Caco-2 (cell line): ENCODE results near the gene MRPL52. TPM values are rescaled to one million over a fixed set of nuclear protein-coding genes. Genes with fewer than 3 reads are reported as not detected.

ENCODE experiments used
- BruUV-seq: library from RNA; stranded (reverse); fragments of 400-500 nt; replicated peaks from 2 replicates; lab custom pipeline; 2021; lab: Mats Ljungman, UMichigan
- CTCF ChIA-PET: fragments of 300-600 bp; sonication (Branson Sonifier 250); formaldehyde crosslinking; loops from one replicate; lab custom pipeline; 2022; ENCODE audit warnings: antibody characterized with exemption; lab: Charles Lee
- POLR2A ChIA-PET: fragments of 300-600 bp; sonication (Branson Sonifier 250); formaldehyde crosslinking; loops from one replicate; lab custom pipeline; 2022; ENCODE audit warnings: antibody characterized with exemption; lab: Charles Lee
- DNase-seq, 2 experiments: peaks; one replicate each; pipeline versions ENCODE4 v3.0.0 to v3.0.0-alpha.2; 2020 to 2022
- H3K27me3 ChIP-seq: replicated peaks from 2 replicates; pipeline ENCODE4 v1.6.0; 2011; ENCODE audit warnings: low read length; ENCODE audit not compliant: control insufficient read depth, insufficient read depth
- H3K36me3 ChIP-seq: 2 replicates; pipeline ENCODE4 v1.5.1; 2011; ENCODE audit warnings: low read length; ENCODE audit not compliant: control insufficient read depth, insufficient read depth
- H3K4me1 ChIP-seq: fragments of 250-450 bp; sonication (Bioruptor Pico); 2 replicates; pipeline ENCODE4 v1.5.1; 2020; ENCODE audit warnings: mild to moderate bottlenecking
- H3K4me3 ChIP-seq: 2 replicates; pipeline ENCODE4 v1.5.1; 2011; ENCODE audit warnings: low read depth, mild to moderate bottlenecking, control low read depth, low read length
- H3K9me3 ChIP-seq: fragments of 250-450 bp; sonication (Bioruptor Pico); 2 replicates; pipeline ENCODE4 v1.5.1; 2020; ENCODE audit warnings: mild to moderate bottlenecking, moderate library complexity
- H3K27ac Mint-ChIP-seq: one replicate; pipeline ENCODE4 v1.8.0; 2022; ENCODE audit warnings: mixed read lengths; ENCODE audit not compliant: unreplicated experiment
- H3K27me3 Mint-ChIP-seq: one replicate; pipeline ENCODE4 v1.8.0; 2022; ENCODE audit warnings: mixed read lengths; ENCODE audit not compliant: insufficient read depth, unreplicated experiment
- H3K36me3 Mint-ChIP-seq: one replicate; pipeline ENCODE4 v1.8.0; 2022; ENCODE audit warnings: mild to moderate bottlenecking, mixed read lengths; ENCODE audit not compliant: insufficient read depth, unreplicated experiment
- H3K4me1 Mint-ChIP-seq: one replicate; pipeline ENCODE4 v1.8.0; 2022; ENCODE audit warnings: low read depth, mixed read lengths; ENCODE audit not compliant: unreplicated experiment
- H3K4me3 Mint-ChIP-seq: one replicate; pipeline ENCODE4 v1.8.0; 2022; ENCODE audit warnings: mild to moderate bottlenecking, moderate library complexity, mixed read lengths; ENCODE audit not compliant: unreplicated experiment
- H3K9me3 Mint-ChIP-seq: one replicate; pipeline ENCODE4 v1.8.0; 2022; ENCODE audit warnings: mixed read lengths; ENCODE audit not compliant: unreplicated experiment
- CTCF ChIP-seq, 2 experiments: fragments of 200-600 bp in 1 of 2; IDR thresholded peaks; 1 replicate in 1 of 2; 2 replicates in 1 of 2; pipeline versions ENCODE4 v1.5.1 to v1.8.0; 2011 to 2022; ENCODE audit warnings: antibody characterized with exemption in 1 of 2, control low read depth in 1 of 2, inconsistent platforms in 1 of 2, low read depth in 1 of 2, low read length in 1 of 2, mild to moderate bottlenecking in 1 of 2, moderate library complexity in 1 of 2; ENCODE audit not compliant: insufficient read depth in 1 of 2, severe bottlenecking in 1 of 2, unreplicated experiment in 1 of 2
- intact Hi-C: fragments of 100-400 bp; cut with micrococcal nuclease; formaldehyde crosslinking; loops from one replicate; pipeline ENCODE4 v1.10.0; 2022; ENCODE audit not compliant: unreplicated experiment
- total RNA-seq: library from RNA; stranded (reverse); gene quantifications from 2 replicates; pipeline ENCODE4 v1.2.3, GENCODE V29; 2022

MRPL52 gene
- total RNA-seq, 1 experiment from 2014 or later, result 149 TPM

GRCh38 chr14:22812744-22813143, 16.9 kb upstream of the MRPL52 start:
- Mint-ChIP-seq H3K4me3 (peak overlapping the region; percentile 89), H3K36me3 (peaks cover 80% of the 10 kb centered on the region), H3K27ac (no peak overlapping the region), H3K27me3 (no peaks in the 10 kb centered on the region), H3K9me3 (no peaks in the 10 kb centered on the region), H3K4me1 (peaks cover 35% of the 10 kb centered on the region)
- no TSS peak for BruUV-seq
- DNase-seq, result peak; percentile 44 to 45
- peaks cover 55% of the 10 kb centered on the region for H3K4me1 ChIP-seq
- no peaks in the 10 kb centered on the region for H3K9me3 ChIP-seq
- peaks cover 2% of the 10 kb centered on the region; the same call in 1 of the 2 replicates for H3K36me3 ChIP-seq
- no peaks in the 10 kb centered on the region for H3K27me3 ChIP-seq
- CTCF ChIA-PET, result interaction anchor here (0.6 to 0.9 kb wide), 2 partner anchors 10 to 28 kb away, joined by 3 to 4 read pairs; no protein-coding TSS in a partner anchor
- no peak overlapping the region for H3K4me3 ChIP-seq
- intact Hi-C loops, result no loop called here
- POLR2A ChIA-PET, result interaction anchor here (1.1 kb wide), 1 partner anchor 24 kb away, joined by 12 read pairs; no protein-coding TSS in a partner anchor
- peak in 1 of 2 experiments; percentile 30 for TF ChIP-seq CTCF (IDR thresholded peaks at IDR 0.05; ENCODE audit: insufficient read depth in 1 of 2, low read depth in 1 of 2, low read length in 1 of 2, severe bottlenecking in 1 of 2, unreplicated experiment in 1 of 2)

GRCh38 chr14:22813145-22813544, 16.5 kb upstream of the MRPL52 start:
- Histone ChIP-seq H3K36me3 (peaks cover 2% of the 10 kb centered on the region; the same call in 1 of the 2 replicates), H3K27me3 (no peaks in the 10 kb centered on the region), H3K9me3 (no peaks in the 10 kb centered on the region), H3K4me1 (peaks cover 55% of the 10 kb centered on the region), H3K4me3 (no peak overlapping the region)
- ChIA-PET CTCF (interaction anchor here (0.9 kb wide), 1 partner anchor 10 kb away, joined by 3 read pairs; no protein-coding TSS in a partner anchor), POLR2A (no interaction called here)
- peaks cover 76% of the 10 kb centered on the region for H3K36me3 Mint-ChIP-seq
- no peak for DNase-seq
- no peaks in the 10 kb centered on the region for H3K9me3 Mint-ChIP-seq
- no peak for TF ChIP-seq CTCF (IDR thresholded peaks at IDR 0.05; ENCODE audit: insufficient read depth in 1 of 2, low read depth in 1 of 2, low read length in 1 of 2, severe bottlenecking in 1 of 2, unreplicated experiment in 1 of 2)
- no TSS peak for BruUV-seq
- intact Hi-C loops, result no loop called here
- no peaks in the 10 kb centered on the region for H3K27me3 Mint-ChIP-seq
- H3K27ac Mint-ChIP-seq, result peak overlapping the region; percentile 32
- H3K4me1 Mint-ChIP-seq, result peaks cover 35% of the 10 kb centered on the region
- peak overlapping the region; percentile 89 for H3K4me3 Mint-ChIP-seq

GRCh38 chr14:22814373-22814772, 15.3 kb upstream of the MRPL52 start:
- CTCF ChIA-PET, result interaction anchor here (1.0 kb wide), 1 partner anchor 38 kb away, joined by 3 read pairs; no protein-coding TSS in a partner anchor
- peaks cover 72% of the 10 kb centered on the region for H3K36me3 Mint-ChIP-seq

More at GRCh38 chr14:22814373-22814772, 15.3 kb upstream of the MRPL52 start:
- Histone ChIP-seq H3K9me3 (no peaks in the 10 kb centered on the region), H3K4me1 (peaks cover 54% of the 10 kb centered on the region), H3K27me3 (no peaks in the 10 kb centered on the region), H3K36me3 (peaks cover 2% of the 10 kb centered on the region; the same call in 1 of the 2 replicates), H3K4me3 (peak overlapping the region; percentile 48)
- no peak for DNase-seq
- intact Hi-C loops, result no loop called here
- Mint-ChIP-seq H3K4me3 (peak overlapping the region; percentile 89), H3K9me3 (no peaks in the 10 kb centered on the region), H3K27ac (peak overlapping the region; percentile 70), H3K27me3 (no peaks in the 10 kb centered on the region), H3K4me1 (peaks cover 35% of the 10 kb centered on the region)
- no peak for TF ChIP-seq CTCF (IDR thresholded peaks at IDR 0.05; ENCODE audit: insufficient read depth in 1 of 2, low read depth in 1 of 2, low read length in 1 of 2, severe bottlenecking in 1 of 2, unreplicated experiment in 1 of 2)
- POLR2A ChIA-PET, result interaction anchor here (1.0 to 1.9 kb wide), 2 partner anchors 16 to 48 kb away, joined by 3 to 5 read pairs; partner anchors contain the start of genes MRPL52 and OXA1L
- no TSS peak for BruUV-seq
